Adipocyte (in vitro differentiated cells): Measurements from ENCODE around the gene NREP.

Source experiments
- DNase-seq: peaks from one replicate; pipeline ENCODE4 v3.0.0-alpha.2; 2015; ENCODE audit warnings: low read depth
- H3K27me3 ChIP-seq: replicated peaks from 2 replicates; pipeline ENCODE4 v1.7.0; 2013; ENCODE audit warnings: mild to moderate bottlenecking, low read length, moderate library complexity; ENCODE audit not compliant: control insufficient read depth, insufficient read depth
- H3K36me3 ChIP-seq: 2 replicates; pipeline ENCODE4 v1.7.0; 2013; ENCODE audit warnings: low read length, mild to moderate bottlenecking, moderate library complexity; ENCODE audit not compliant: control insufficient read depth, insufficient read depth, severe bottlenecking
- H3K4me1 ChIP-seq: 2 replicates; pipeline ENCODE4 v1.7.0; 2013; ENCODE audit warnings: mild to moderate bottlenecking, low read length, moderate library complexity; ENCODE audit not compliant: control insufficient read depth, insufficient read depth
- H3K4me3 ChIP-seq: 2 replicates; pipeline ENCODE4 v1.7.0; 2013; ENCODE audit warnings: mild to moderate bottlenecking, low read length, moderate library complexity
- H3K9ac ChIP-seq: 2 replicates; pipeline ENCODE4 v1.7.0; 2013; ENCODE audit warnings: mild to moderate bottlenecking, low read length, moderate library complexity
- H3K9me3 ChIP-seq: 2 replicates; pipeline ENCODE4 v1.7.0; 2013; ENCODE audit warnings: mild to moderate bottlenecking, low read length, moderate library complexity; ENCODE audit not compliant: control insufficient read depth

NREP gene

DNA sequence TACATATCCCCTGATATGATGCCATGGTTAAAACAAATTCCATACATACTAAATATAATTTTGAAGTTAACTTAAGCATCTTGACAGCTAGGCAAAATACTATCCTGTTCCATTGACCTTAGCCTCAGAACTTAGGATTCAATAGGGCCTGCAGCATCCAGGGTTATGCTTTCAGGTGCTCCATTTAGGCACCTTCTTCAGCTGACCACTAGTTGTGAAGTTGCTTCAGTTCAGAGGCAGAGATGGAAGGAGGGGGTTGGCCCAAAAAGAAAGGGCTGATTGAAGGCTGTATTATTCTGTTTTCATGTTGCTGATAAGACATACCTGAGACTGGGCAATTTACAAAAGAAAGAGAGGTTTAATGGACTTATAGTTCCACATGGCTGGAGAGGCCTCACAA is 7.0 kb upstream of the NREP start:
- DNase-seq = no peak
- Histone ChIP-seq H3K9me3 (no peaks in the 10 kb centered on the region), H3K4me1 (peaks cover 3% of the 10 kb centered on the region), H3K36me3 (no peaks in the 10 kb centered on the region), H3K4me3 (no peak overlapping the region), H3K9ac (no peak overlapping the region), H3K27me3 (no peaks in the 10 kb centered on the region)

DNA sequence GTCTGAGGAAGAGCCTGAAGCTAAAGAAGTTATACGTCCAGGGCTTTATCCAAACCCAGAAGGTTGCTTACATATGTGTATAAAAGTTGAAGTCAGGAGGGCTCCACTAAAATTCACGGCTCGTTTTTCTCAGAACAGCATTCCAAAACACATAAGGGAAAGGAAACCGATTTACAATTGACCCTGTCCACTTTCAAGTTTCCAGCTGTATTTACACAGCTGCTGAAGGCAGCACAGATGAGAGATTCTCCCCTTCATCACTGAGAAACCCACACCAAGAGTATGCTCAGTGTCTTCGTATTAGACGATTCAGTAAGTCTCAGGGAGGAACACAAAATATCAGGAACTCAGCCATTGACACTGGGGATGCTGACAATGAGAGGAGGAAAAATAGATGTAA is 5.9 kb upstream of the NREP start:
- peaks cover 14% of the 10 kb centered on the region for H3K4me1 ChIP-seq
- no peaks in the 10 kb centered on the region for H3K27me3 ChIP-seq
- H3K9ac ChIP-seq = no peak overlapping the region
- DNase-seq = no peak
- H3K9me3 ChIP-seq = no peaks in the 10 kb centered on the region
- H3K36me3 ChIP-seq = no peaks in the 10 kb centered on the region
- H3K4me3 ChIP-seq = no peak overlapping the region

DNA sequence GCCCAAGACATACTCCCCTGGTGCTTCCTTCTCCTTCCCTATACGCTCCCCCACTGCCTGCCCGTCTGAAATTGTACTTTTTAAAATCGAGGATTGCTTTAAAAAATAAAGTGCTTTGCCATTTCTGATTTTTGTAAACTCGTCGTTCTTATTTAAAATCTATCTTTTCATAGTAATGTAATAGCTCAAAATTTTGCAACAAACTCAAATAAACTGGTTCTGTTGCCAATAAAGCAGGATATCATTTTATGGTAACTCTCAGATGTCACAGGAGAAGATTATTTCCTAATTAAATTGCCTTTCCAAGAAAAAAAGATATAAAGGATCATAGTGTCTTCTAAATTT is 1.3 kb upstream of the NREP start:
- no peaks in the 10 kb centered on the region for H3K9me3 ChIP-seq
- H3K4me1 ChIP-seq = peaks cover 34% of the 10 kb centered on the region
- H3K4me3 ChIP-seq = peak overlapping the region; percentile 95

DNA sequence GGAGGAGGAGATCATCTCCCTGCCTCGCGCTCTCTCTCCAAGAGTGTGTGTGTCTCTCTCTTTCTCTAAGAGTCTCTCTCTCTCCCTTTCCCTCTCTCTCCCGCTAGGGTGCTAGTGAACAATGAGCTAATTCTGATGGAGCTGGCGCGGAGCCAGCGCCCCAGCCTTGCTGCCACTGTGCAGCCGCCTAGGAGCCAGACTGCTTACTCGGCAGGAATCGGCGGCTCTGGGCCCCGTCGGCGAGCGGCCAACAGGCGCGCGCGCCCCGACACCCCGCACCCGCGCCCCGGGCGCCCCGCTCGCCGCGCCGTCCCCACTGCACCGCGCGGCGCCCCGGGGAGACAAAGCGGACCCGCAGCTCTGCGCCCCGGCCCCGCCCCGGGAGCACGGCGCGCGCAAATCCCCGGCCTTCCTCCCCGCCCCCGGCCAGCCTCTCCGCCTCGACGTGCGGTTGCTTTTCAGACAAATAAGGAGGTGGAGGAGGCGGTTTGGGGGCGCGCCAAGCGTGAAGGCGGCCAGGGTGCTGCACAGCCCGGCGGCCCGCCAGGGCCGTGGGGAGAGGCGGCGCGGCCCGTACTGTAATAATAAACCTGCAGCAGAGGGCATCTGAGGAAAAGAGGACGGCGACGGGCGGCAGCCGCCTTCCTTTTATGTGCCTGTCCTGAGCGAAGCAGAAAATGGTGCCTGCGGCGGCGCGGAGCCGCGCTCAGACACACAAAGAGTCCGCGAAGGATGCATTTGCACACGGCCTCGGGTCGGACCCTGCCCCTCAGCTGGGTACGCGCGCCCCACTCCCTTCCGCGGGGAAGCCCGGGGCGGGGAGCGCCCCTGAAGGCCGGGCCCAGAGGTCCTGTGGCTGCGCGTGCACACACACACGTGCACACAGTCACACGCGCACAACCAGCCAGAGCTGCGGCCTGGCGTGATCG is 625 bp upstream of the NREP start:
- H3K27me3 ChIP-seq = no peaks in the 10 kb centered on the region
- H3K9me3 ChIP-seq = no peaks in the 10 kb centered on the region
- H3K36me3 ChIP-seq = no peaks in the 10 kb centered on the region
- peak; percentile 97 for DNase-seq
- peaks cover 34% of the 10 kb centered on the region for H3K4me1 ChIP-seq
- H3K9ac ChIP-seq = peak overlapping the region; percentile 93
- H3K4me3 ChIP-seq = peak overlapping the region; percentile 95

More for the DNA sequence above, 1.3 kb upstream of the NREP start:
- H3K27me3 ChIP-seq = no peaks in the 10 kb centered on the region
- no peaks in the 10 kb centered on the region for H3K36me3 ChIP-seq
- H3K9ac ChIP-seq = peak overlapping the region; percentile 93
- DNase-seq = no peak

DNA sequence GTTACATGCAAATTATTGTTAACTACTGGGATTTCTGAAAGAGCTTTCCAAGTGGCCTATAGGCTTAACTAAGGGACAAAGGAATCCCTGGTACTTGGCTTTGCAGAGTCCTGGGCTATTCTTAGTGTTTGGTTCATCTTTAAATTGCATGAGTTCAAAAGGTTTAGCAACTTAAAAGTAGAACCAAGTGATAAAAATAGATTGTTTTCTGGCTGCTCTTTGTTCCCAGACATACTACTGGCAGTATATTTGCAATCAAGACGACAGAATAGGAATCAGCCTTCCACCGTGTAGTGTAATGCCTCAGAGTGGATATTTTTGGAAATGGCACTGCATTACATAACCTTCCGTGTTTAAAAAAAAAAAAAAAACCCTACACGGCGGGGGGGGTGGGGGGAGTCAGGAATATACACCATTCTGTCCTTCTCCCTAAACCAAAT is 1.0 kb downstream of the NREP start:
- peak overlapping the region; percentile 95 for H3K4me3 ChIP-seq
- peak; percentile 69 for DNase-seq
- no peaks in the 10 kb centered on the region for H3K9me3 ChIP-seq
- no peaks in the 10 kb centered on the region for H3K27me3 ChIP-seq
- H3K4me1 ChIP-seq = peaks cover 32% of the 10 kb centered on the region
- no peaks in the 10 kb centered on the region for H3K36me3 ChIP-seq
- peak overlapping the region; percentile 93 for H3K9ac ChIP-seq

DNA sequence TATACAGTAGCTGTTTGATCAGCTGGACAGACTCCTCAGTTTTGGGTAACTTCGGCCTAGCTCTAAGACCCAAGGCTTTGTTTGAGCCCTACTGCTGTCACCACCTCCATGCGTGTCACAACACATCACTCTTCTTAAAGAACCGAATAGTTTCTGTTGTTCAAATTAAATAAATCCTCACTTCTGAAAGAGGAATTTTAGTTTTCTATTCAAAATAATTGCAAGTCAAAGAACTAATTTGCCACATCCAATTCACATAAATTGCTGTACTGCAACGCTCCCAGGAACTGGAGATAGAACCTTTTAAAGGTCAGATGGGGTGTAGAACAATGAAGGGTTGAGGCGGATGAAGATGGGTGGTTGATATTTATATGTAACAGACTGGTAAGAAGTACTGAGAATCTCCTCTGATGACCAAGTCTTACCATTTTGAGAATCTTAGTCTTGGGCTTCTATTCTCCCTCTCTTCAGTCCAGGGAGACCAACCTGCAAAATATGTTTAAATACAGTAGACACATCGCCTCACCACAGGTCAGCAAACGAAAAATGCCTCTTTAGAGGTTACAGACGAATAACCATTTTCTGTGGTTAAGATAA is 1.6 kb downstream of the NREP start:
- no peak for DNase-seq
- no peaks in the 10 kb centered on the region for H3K36me3 ChIP-seq
- H3K9ac ChIP-seq = peak overlapping the region; percentile 93
- H3K4me3 ChIP-seq = peak overlapping the region; percentile 95
- no peaks in the 10 kb centered on the region for H3K9me3 ChIP-seq
- H3K4me1 ChIP-seq = peaks cover 31% of the 10 kb centered on the region
- no peaks in the 10 kb centered on the region for H3K27me3 ChIP-seq

DNA sequence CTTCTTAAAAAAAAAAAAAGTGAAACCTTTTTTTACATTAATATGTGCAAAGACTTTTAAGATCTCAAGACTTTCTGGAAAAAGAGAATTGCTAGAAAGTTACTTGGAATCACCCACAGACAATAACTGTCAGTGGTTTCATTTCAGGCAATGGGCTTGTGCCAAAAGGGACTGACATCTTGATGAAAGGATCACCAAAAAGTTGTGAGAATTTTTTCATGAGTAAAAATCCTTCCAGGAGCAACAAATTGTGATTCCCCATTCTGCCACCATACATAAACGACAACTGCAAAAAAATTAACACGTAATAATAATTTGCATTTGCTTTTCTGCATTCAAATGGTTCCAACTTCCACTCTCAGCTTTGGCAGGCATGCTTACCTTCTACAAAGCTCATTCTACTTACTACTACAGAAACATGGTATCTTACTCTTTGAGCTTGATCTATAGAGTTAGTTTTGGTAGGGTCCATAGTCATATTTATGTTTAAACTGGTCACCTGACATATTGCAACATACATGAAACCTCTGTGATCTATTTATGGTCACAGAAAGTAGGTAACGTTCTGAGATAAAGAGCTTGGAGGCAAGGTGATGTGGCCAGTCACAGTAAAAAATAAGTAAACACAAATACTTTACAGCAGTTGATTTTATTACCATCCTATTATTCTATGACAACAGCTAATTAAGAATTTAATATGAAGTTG is 3.0 kb downstream of the NREP start:
- Histone ChIP-seq H3K27me3 (no peaks in the 10 kb centered on the region), H3K4me3 (peak overlapping the region; percentile 95), H3K9me3 (no peaks in the 10 kb centered on the region), H3K36me3 (peaks cover 3% of the 10 kb centered on the region), H3K9ac (no peak overlapping the region), H3K4me1 (peaks cover 31% of the 10 kb centered on the region)
- DNase-seq = no peak

DNA sequence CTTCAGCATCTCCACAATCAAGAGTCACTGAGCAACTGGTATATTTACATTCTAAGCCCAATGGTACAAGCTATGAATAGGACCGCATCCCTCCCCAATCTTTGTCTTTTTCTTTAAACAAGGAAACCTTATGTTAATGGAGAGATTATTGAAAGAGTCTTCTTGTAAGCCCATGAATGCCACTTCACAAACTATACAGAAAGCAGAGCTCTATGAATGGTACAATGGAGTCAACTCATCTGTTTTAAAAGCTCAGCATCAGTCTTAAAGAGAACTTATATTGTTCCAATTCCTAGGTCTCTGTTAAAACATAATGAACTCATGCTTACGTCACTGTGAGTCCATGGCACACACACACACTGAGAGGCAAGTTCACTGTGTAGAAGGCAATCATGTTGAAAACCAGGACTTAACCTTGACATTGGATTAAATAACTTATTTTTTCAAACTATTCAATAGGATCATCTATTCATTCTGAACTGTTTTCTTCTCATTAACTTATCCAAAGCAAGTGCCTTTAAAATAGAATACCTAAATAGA is 4.5 kb downstream of the NREP start:
- Histone ChIP-seq H3K4me1 (peaks cover 33% of the 10 kb centered on the region), H3K27me3 (no peaks in the 10 kb centered on the region), H3K9ac (no peak overlapping the region), H3K4me3 (no peak overlapping the region), H3K9me3 (no peaks in the 10 kb centered on the region), H3K36me3 (peaks cover 3% of the 10 kb centered on the region)
- no peak for DNase-seq

DNA sequence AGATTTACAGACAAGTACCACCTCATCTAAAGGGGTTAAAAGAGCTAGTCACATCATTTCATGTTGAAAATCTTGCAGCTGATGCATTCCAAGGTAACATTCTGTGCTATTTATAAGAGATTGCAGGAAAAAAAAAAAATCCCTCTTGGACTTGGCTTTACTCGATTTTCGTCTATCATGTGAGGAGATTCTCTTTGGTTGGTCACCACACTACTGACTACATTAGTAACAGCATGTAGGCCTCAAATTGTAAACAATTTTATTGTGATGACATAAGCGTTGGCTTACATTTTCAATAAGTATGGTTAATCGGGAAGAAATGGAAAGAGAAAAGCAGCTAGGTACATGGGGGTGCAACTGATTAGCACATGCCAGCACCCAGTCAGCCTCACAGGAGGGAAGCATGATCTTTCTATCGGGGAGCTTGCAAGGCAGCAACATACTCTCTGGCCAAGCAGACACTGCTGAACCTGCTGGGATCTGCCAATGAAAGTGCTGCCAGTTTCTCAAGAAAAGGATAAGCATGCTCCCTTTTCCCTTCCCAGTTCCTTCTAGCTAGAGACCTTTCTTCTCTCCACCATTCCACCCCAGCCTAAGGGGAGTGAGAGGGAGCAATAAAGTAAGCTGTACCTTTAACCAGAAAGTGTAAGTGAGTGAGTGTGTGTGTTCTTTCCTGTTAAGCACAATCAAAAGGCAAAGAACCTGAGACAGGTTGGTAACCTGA is 7.5 kb downstream of the NREP start:
- Histone ChIP-seq H3K4me3 (no peak overlapping the region), H3K4me1 (peaks cover 26% of the 10 kb centered on the region), H3K36me3 (peaks cover 3% of the 10 kb centered on the region), H3K27me3 (no peaks in the 10 kb centered on the region), H3K9ac (no peak overlapping the region), H3K9me3 (no peaks in the 10 kb centered on the region)
- no peak for DNase-seq

DNA sequence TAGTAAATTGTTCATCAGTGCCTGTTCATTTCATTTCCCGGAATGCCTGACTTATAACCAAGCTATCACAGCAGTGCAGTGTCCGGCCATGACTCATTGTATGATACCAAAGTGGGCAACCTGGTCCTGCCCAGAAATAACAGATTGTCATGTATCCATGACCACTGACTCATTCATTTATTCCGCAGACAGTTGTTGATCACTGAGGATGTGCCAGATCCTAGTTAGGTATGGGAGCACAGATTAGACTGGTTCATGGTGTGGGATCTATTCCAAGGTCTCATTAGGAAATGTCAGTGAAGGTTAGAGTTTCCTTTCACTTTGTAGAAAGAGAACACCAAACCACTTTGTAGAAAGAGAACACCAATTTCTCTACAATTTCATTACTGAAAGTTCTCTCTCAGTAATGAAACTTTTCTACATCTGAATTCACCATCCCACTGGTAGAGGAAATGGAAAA is 8.7 kb downstream of the NREP start:
- H3K27me3 ChIP-seq = no peaks in the 10 kb centered on the region
- no peaks in the 10 kb centered on the region for H3K9me3 ChIP-seq
- peak overlapping the region; percentile 36 for H3K9ac ChIP-seq
- peak; percentile 86 for DNase-seq
- H3K4me3 ChIP-seq = peak overlapping the region; percentile 34
- H3K36me3 ChIP-seq = peaks cover 3% of the 10 kb centered on the region
- peaks cover 33% of the 10 kb centered on the region for H3K4me1 ChIP-seq
